Right lobe of liver (tissue), 6 donors: Measurements from ENCODE around the gene POLR3H. TPM values are rescaled to one million over a fixed set of nuclear protein-coding genes. Genes with fewer than 3 reads are reported as not detected.

ENCODE experiments used
- ATAC-seq, 4 donors: fragments of 200-7000 bp; cut with Tn5 transposase; one replicate each; pipeline ENCODE4 v1.9.1; 2020; ENCODE audit warnings: mild to moderate bottlenecking in 4 of 4, moderate library complexity in 4 of 4
- DNase-seq, 3 donors: peaks; one replicate each; pipeline ENCODE4 v3.0.0-alpha.2; 2020
- H3K27ac ChIP-seq, 3 donors: fragments of 200-600 bp; one replicate each; pipeline ENCODE4 v1.8.0; 2022
- H3K27me3 ChIP-seq, 2 donors: fragments of 200-600 bp; one replicate each; pipeline ENCODE4 v1.8.0; 2022
- H3K36me3 ChIP-seq, 4 donors: fragments of 200-600 bp; sonication (generic) in 1 of 4; one replicate each; pipeline versions ENCODE4 v1.5.1 to v1.8.0; 2017 to 2022; ENCODE audit warnings: control low read depth in 1 of 4
- H3K4me1 ChIP-seq, 4 donors: fragments of 200-600 bp; sonication (generic) in 1 of 4; one replicate each; pipeline versions ENCODE4 v1.5.1 to v1.8.0; 2017 to 2022; ENCODE audit warnings: control low read depth in 1 of 4
- H3K4me3 ChIP-seq, 3 donors: fragments of 200-600 bp; one replicate each; pipeline ENCODE4 v1.8.0; 2022
- H3K9me3 ChIP-seq, 4 donors: fragments of 200-600 bp; sonication (generic) in 1 of 4; one replicate each; pipeline versions ENCODE4 v1.5.1 to v1.8.0; 2017 to 2022; ENCODE audit warnings: control low read depth in 1 of 4
- CTCF ChIP-seq, 4 donors: fragments of 200-600 bp in 3 of 4; fragments of 450-650 bp in 1 of 4; IDR thresholded peaks; one replicate each; pipeline versions ENCODE4 v1.5.1 to v1.8.0; 2016 to 2022; ENCODE audit warnings: antibody characterized with exemption in 4 of 4, mild to moderate bottlenecking in 2 of 4
- POLR2A ChIP-seq: fragments of 450-650 bp; IDR thresholded peaks from one replicate; pipeline ENCODE4 v1.6.1; 2017; ENCODE audit warnings: antibody characterized with exemption, mild to moderate bottlenecking
- WGBS: methylation state at CpG from one replicate; pipeline ENCODE4 v1.1.6; 2018; ENCODE audit warnings: low coverage, low lambda C conversion rate; ENCODE audit not compliant: insufficient coverage; ENCODE audit errors: missing lambda C conversion rate; 5-methylcytosine and 5-hydroxymethylcytosine counted together
- intact Hi-C, 2 donors: fragments of 100-400 bp; cut with DNase I; formaldehyde crosslinking; loops; one replicate each; pipeline versions ENCODE4 v1.11.2 to v1.14.1; 2022
- total RNA-seq, 6 experiments: library from RNA; depleted of rRNA in 2 of 6; stranded (reverse); fragments of >200 nt in 2 of 6; fragmentation: NEBNext Ultra II Directional in 3 of 6; extraction: Animal tissue kit (Norgen Biotek cat#: 25700) in 3 of 6; gene quantifications; one replicate each; pipeline versions ENCODE4 v1.1.0 to v1.2.4, GENCODE V29; 2016 to 2023
- donor health status: DM: no; HTN: yes; CAD: no.
- donor health status: DM: no; HTN: no; CAD: no.
- donor health status: DM: no; HTN: no; CAD: no.
- donor health status: DM: no; HTN: yes; CAD: no.
- donor health status: DM: no; HTN: yes; CAD: no.

The POLR3H gene
- total RNA-seq, 6 experiments from 2014 or later, result 9.5 to 23.0 (median 18.0) TPM

DNA sequence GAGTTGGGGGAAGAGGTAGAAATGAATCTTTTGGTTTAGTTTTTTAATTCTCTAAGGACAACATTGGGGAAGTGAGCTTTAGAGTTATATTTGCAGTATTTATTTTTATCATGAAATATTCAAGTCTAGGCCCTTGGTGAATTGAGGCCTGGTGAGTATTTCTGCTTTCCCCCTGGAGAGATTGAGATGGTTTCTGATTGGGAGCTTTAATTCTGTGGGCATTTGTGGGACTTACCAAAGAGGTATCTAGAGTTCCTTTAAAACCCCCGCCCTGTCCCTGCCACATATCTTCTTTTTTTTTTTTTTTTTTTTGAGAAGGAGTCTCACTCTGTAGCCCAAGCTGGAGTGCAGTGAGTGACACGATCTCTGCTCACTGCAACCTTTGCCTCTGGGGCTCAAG lies 65.8 kb downstream of the POLR3H start:
- Histone ChIP-seq H3K27me3 (no peaks in the 10 kb centered on the region), H3K36me3 (no peaks in the 10 kb centered on the region), H3K27ac (peak overlapping the region in 2 of 3 donors; percentile 37 to 71), H3K9me3 (no peaks in the 10 kb centered on the region), H3K4me3 (no peak overlapping the region), H3K4me1 (peaks cover 0 to 70% (median 27%) of the 10 kb centered on the region in 4 donors)
- DNase-seq, result no peak
- intact Hi-C loops, result no loop called here
- TF ChIP-seq CTCF (IDR thresholded peaks at IDR 0.05), result no peak
- no peak for TF ChIP-seq POLR2A
- 67% methylated on average over 1 of the region's 2 CpGs for WGBS
- ATAC-seq, result no peak

Other genes starting within 250 kb of the POLR3H start
- gene ZC3H7B, start 242.9 kb downstream of the POLR3H start, total RNA-seq, result 10 to 100 TPM; 26.5 to 50.1 (median 42.7) TPM
- gene TEF, start 162.5 kb downstream of the POLR3H start, total RNA-seq, result 10 to 100 TPM in 4 of 6 experiments, 1 to 10 TPM in 2; 6.1 to 28.9 (median 15.5) TPM
- gene TOB2, start 97.7 kb downstream of the POLR3H start, total RNA-seq, result 10 to 100 TPM; 11.6 to 33.4 (median 19.4) TPM
- 10 to 100 TPM; 12.1 to 20.7 (median 14.5) TPM for gene PHF5A, start 75.8 kb downstream of the POLR3H start, total RNA-seq
- gene ACO2, start 75.4 kb downstream of the POLR3H start, total RNA-seq, result 100 to 1,000 TPM in 2 of 6 experiments, 10 to 100 TPM in 4; 62.6 to 135 (median 66.8) TPM
- 1 to 10 TPM in 1 of 6 experiments, under 1 TPM in 4, not detected in 1; 0.31 to 3.8 (median 0.37) TPM for gene CSDC2, start 16.5 kb upstream of the POLR3H start, total RNA-seq
- 10 to 100 TPM; 21.6 to 45.1 (median 36.2) TPM for gene PMM1, start 45.4 kb upstream of the POLR3H start, total RNA-seq
- gene DESI1, start 76.6 kb upstream of the POLR3H start, total RNA-seq, result 10 to 100 TPM; 34.8 to 49.5 (median 40.9) TPM
- 100 to 1,000 TPM in 2 of 6 experiments, 10 to 100 TPM in 4; 71.0 to 122 (median 91.1) TPM for gene XRCC6, start 76.8 kb upstream of the POLR3H start, total RNA-seq
- gene SNU13, start 144.4 kb upstream of the POLR3H start, total RNA-seq, result 10 to 100 TPM; 43.1 to 65.4 (median 50.1) TPM
- gene MEI1, start 155.0 kb upstream of the POLR3H start, total RNA-seq, result 1 to 10 TPM in 1 of 6 experiments, under 1 TPM in 5; 0.37 to 1.0 (median 0.60) TPM